Measurements from ENCODE around the gene PRPF38A.

PRPF38A gene

GRCh38 chr1:52364235-52364839 is 40.1 kb upstream of the PRPF38A start:
- Histone ChIP-seq H2BK120ac (ENCODE audit: insufficient read depth, low read length, poor library complexity) (no peak overlapping the region), H2BK12ac (ENCODE audit: low read length) (no peak overlapping the region), H2BK5ac (ENCODE audit: low read depth, low read length, poor library complexity) (no peak overlapping the region), H3K14ac (ENCODE audit: low read length) (no peak overlapping the region), H3K9ac (ENCODE audit: low read length) (no peak overlapping the region), H3K4me2 (ENCODE audit: low read length) (peak overlapping the region; percentile 90), H3K4me3 (ENCODE audit: low read depth, low read length) (no peak overlapping the region), H2AK5ac (ENCODE audit: low read length) (no peak overlapping the region), H3K36me3 (ENCODE audit: control insufficient read depth in 1 of 2, insufficient read depth in 2 of 2, low read length in 2 of 2) (peaks cover 33 to 41% of the 10 kb centered on the region in 2 experiments), H4K91ac (ENCODE audit: low read depth, low read length) (no peak overlapping the region), H3K27me3 (ENCODE audit: insufficient read depth, low read length) (no peaks in the 10 kb centered on the region), H4K8ac (ENCODE audit: low read depth, low read length) (no peak overlapping the region), H3K23ac (ENCODE audit: low read length) (no peak overlapping the region), H3K9me3 (ENCODE audit: insufficient read depth, low read depth, low read length) (no peaks in the 10 kb centered on the region), H3K4me1 (ENCODE audit: control insufficient read depth in 1 of 2, insufficient read depth in 2 of 2, low read length in 2 of 2) (peaks cover 11 to 12% of the 10 kb centered on the region in 2 experiments), H3K27ac (ENCODE audit: low read depth, low read length) (no peak overlapping the region), H3K18ac (ENCODE audit: low read length) (peak overlapping the region; percentile 5), H2AFZ (ENCODE audit: insufficient read depth, low read length, poor library complexity) (no peak overlapping the region), H3K79me2 (ENCODE audit: control insufficient read depth, insufficient read depth, low read length, poor library complexity) (peaks cover 12% of the 10 kb centered on the region), H3K4ac (ENCODE audit: low read depth, low read length) (peak overlapping the region; percentile 24), H3K79me1 (ENCODE audit: low read length) (peaks cover 10% of the 10 kb centered on the region), H4K12ac (ENCODE audit: low read depth, low read length) (no peak overlapping the region)
- no CpG with 5 or more reads among the region's 5 CpGs for WGBS (ENCODE audit: extremely low coverage, insufficient coverage, insufficient read length)
- DNase-seq, result no peak

- peak; percentile 52 to 67 for DNase-seq
- Histone ChIP-seq H3K4me1 (ENCODE audit: control insufficient read depth in 1 of 2, insufficient read depth in 2 of 2, low read length in 2 of 2) (peaks cover 11 to 12% of the 10 kb centered on the region in 2 experiments), H3K79me2 (ENCODE audit: control insufficient read depth, insufficient read depth, low read length, poor library complexity) (peaks cover 12% of the 10 kb centered on the region), H3K14ac (ENCODE audit: low read length) (peak overlapping the region; percentile 100), H4K12ac (ENCODE audit: low read depth, low read length) (peak overlapping the region; percentile 99), H3K9me3 (ENCODE audit: insufficient read depth, low read depth, low read length) (no peaks in the 10 kb centered on the region), H3K9ac (ENCODE audit: low read length) (peak overlapping the region; percentile 79), H3K27ac (ENCODE audit: low read depth, low read length) (peak overlapping the region; percentile 94), H3K27me3 (ENCODE audit: insufficient read depth, low read length) (no peaks in the 10 kb centered on the region), H2AFZ (ENCODE audit: insufficient read depth, low read length, poor library complexity) (peak overlapping the region; percentile 99), H3K18ac (ENCODE audit: low read length) (peak overlapping the region; percentile 99), H4K91ac (ENCODE audit: low read depth, low read length) (peak overlapping the region; percentile 99), H3K23ac (ENCODE audit: low read length) (no peak overlapping the region), H2BK120ac (ENCODE audit: insufficient read depth, low read length, poor library complexity) (peak overlapping the region; percentile 99), H2BK5ac (ENCODE audit: low read depth, low read length, poor library complexity) (peak overlapping the region; percentile 99), H3K4ac (ENCODE audit: low read depth, low read length) (peak overlapping the region; percentile 93), H4K8ac (ENCODE audit: low read depth, low read length) (peak overlapping the region; percentile 99), H3K79me1 (ENCODE audit: low read length) (peaks cover 10% of the 10 kb centered on the region), H2BK12ac (ENCODE audit: low read length) (no peak overlapping the region), H3K4me3 (ENCODE audit: low read depth, low read length) (peak overlapping the region; percentile 85), H3K4me2 (ENCODE audit: low read length) (peak overlapping the region; percentile 90), H2AK5ac (ENCODE audit: low read length) (peak overlapping the region; percentile 100), H3K36me3 (ENCODE audit: control insufficient read depth in 1 of 2, insufficient read depth in 2 of 2, low read length in 2 of 2) (peaks cover 24 to 32% of the 10 kb centered on the region in 2 experiments)
- no CpG with 5 or more reads among the region's 22 CpGs for WGBS (ENCODE audit: extremely low coverage, insufficient coverage, insufficient read length)
These were observed 39.2 kb upstream of the PRPF38A start for GRCh38 chr1:52365071-52365745.

DNA sequence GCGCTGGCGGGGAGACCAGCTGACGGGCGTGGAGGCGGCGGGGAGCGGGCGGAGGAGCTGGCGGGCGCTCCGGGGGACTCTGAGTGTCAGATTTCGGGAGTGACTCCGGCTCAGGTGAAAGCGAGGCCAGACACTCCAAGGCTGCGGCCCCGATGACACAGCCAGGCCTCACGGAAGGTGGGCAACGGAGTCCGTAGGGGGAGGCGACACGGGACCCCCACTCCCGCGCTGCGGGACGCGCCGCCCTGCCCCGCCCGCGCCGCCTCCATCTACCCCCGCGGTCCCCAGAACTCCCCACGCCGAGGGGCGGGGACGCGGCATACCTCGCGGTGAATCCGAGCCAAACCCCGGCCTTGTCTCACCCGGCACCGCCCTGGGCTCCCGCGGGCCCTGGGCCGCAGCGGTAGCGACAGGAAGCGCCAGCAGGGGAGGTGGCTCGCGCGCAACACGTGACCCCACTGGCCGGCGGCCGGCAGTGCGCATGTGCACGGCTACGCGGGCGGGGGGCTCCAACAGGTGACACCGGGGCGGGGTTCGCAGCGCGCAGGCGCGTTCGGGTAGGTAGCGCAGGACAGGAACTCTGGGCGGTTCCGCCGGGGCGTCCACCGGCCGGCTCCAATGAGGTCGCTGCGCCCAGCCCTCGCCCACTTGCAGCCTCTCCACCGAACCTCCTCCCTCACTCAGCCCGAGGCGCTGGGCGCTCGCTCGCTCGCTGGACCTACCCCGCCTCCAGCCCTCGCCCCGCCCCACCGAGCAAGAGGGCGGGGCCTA is 38.5 kb upstream of the PRPF38A start, which contains the start of gene CC2D1B:
TSS of gene CC2D1B (minus strand) at position 460 of the 771 bp plus-strand sequence. CDS start 1,585 bp downstream, outside the sequence.
- Histone ChIP-seq H3K4ac (ENCODE audit: low read depth, low read length) (peak within 1 kb of the TSS; percentile 93), H3K9ac (ENCODE audit: low read length) (peak within 1 kb of the TSS; percentile 79), H3K79me1 (ENCODE audit: low read length) (peaks cover 10% of the 10 kb centered on the region), H3K79me2 (ENCODE audit: control insufficient read depth, insufficient read depth, low read length, poor library complexity) (peaks cover 12% of the 10 kb centered on the region), H2AK5ac (ENCODE audit: low read length) (peak within 1 kb of the TSS; percentile 100), H3K36me3 (ENCODE audit: control insufficient read depth in 1 of 2, insufficient read depth in 2 of 2, low read length in 2 of 2) (peaks cover 17 to 25% of the 10 kb centered on the region in 2 experiments), H3K14ac (ENCODE audit: low read length) (peak within 1 kb of the TSS; percentile 100), H4K8ac (ENCODE audit: low read depth, low read length) (peak within 1 kb of the TSS; percentile 99), H4K91ac (ENCODE audit: low read depth, low read length) (peak within 1 kb of the TSS; percentile 99), H3K23ac (ENCODE audit: low read length) (no peak within 1 kb of the TSS), H2BK12ac (ENCODE audit: low read length) (peak within 1 kb of the TSS; percentile 40), H2BK120ac (ENCODE audit: insufficient read depth, low read length, poor library complexity) (peak within 1 kb of the TSS; percentile 99), H3K4me2 (ENCODE audit: low read length) (peak within 1 kb of the TSS; percentile 90), H2BK5ac (ENCODE audit: low read depth, low read length, poor library complexity) (peak within 1 kb of the TSS; percentile 99), H4K12ac (ENCODE audit: low read depth, low read length) (peak within 1 kb of the TSS; percentile 99), H3K9me3 (ENCODE audit: insufficient read depth, low read depth, low read length) (no peaks in the 10 kb centered on the region), H3K18ac (ENCODE audit: low read length) (peak within 1 kb of the TSS; percentile 99), H2AFZ (ENCODE audit: insufficient read depth, low read length, poor library complexity) (peak within 1 kb of the TSS; percentile 99), H3K27ac (ENCODE audit: low read depth, low read length) (peak within 1 kb of the TSS; percentile 94), H3K4me3 (ENCODE audit: low read depth, low read length) (peak within 1 kb of the TSS; percentile 85), H3K27me3 (ENCODE audit: insufficient read depth, low read length) (no peaks in the 10 kb centered on the region), H3K4me1 (ENCODE audit: control insufficient read depth in 1 of 2, insufficient read depth in 2 of 2, low read length in 2 of 2) (peaks cover 11 to 12% of the 10 kb centered on the region in 2 experiments)
- DNase-seq, result peak; percentile 99 to 100
- no CpG with 5 or more reads among the region's 92 CpGs for WGBS (ENCODE audit: extremely low coverage, insufficient coverage, insufficient read length)

GRCh38 chr1:52366517-52366827 is 37.9 kb upstream of the PRPF38A start:
- H3K4me1 ChIP-seq (ENCODE audit: control insufficient read depth in 1 of 2, insufficient read depth in 2 of 2, low read length in 2 of 2), result peaks cover 11 to 12% of the 10 kb centered on the region in 2 experiments
- H3K4ac ChIP-seq (ENCODE audit: low read depth, low read length), result no peak overlapping the region
- peak overlapping the region; percentile 37 for H4K8ac ChIP-seq (ENCODE audit: low read depth, low read length)
- H3K23ac ChIP-seq (ENCODE audit: low read length), result no peak overlapping the region
- H2BK12ac ChIP-seq (ENCODE audit: low read length), result no peak overlapping the region
- peaks cover 10% of the 10 kb centered on the region for H3K79me1 ChIP-seq (ENCODE audit: low read length)
- H3K79me2 ChIP-seq (ENCODE audit: control insufficient read depth, insufficient read depth, low read length, poor library complexity), result peaks cover 12% of the 10 kb centered on the region
- no peaks in the 10 kb centered on the region for H3K27me3 ChIP-seq (ENCODE audit: insufficient read depth, low read length)
- DNase-seq, result no peak
- no peak overlapping the region for H4K12ac ChIP-seq (ENCODE audit: low read depth, low read length)
- no peak overlapping the region for H3K14ac ChIP-seq (ENCODE audit: low read length)
- H3K18ac ChIP-seq (ENCODE audit: low read length), result no peak overlapping the region
- H3K9ac ChIP-seq (ENCODE audit: low read length), result no peak overlapping the region
- H3K9me3 ChIP-seq (ENCODE audit: insufficient read depth, low read depth, low read length), result no peaks in the 10 kb centered on the region
- no peak overlapping the region for H4K91ac ChIP-seq (ENCODE audit: low read depth, low read length)
- H3K27ac ChIP-seq (ENCODE audit: low read depth, low read length), result no peak overlapping the region
- peak overlapping the region; percentile 22 for H3K4me2 ChIP-seq (ENCODE audit: low read length)
- peak overlapping the region; percentile 85 for H3K4me3 ChIP-seq (ENCODE audit: low read depth, low read length)
- WGBS (ENCODE audit: extremely low coverage, insufficient coverage, insufficient read length), result no CpG with 5 or more reads among the region's 8 CpGs
- H2AFZ ChIP-seq (ENCODE audit: insufficient read depth, low read length, poor library complexity), result no peak overlapping the region
- H3K36me3 ChIP-seq (ENCODE audit: control insufficient read depth in 1 of 2, insufficient read depth in 2 of 2, low read length in 2 of 2), result peaks cover 11 to 20% of the 10 kb centered on the region in 2 experiments
- no peak overlapping the region for H2BK120ac ChIP-seq (ENCODE audit: insufficient read depth, low read length, poor library complexity)
- H2AK5ac ChIP-seq (ENCODE audit: low read length), result no peak overlapping the region
- H2BK5ac ChIP-seq (ENCODE audit: low read depth, low read length, poor library complexity), result no peak overlapping the region

Data from trophoblast cell (in vitro differentiated cells and primary cell).